OCI-LY1 (cell line): ENCODE data around the gene LPIN1.

Experiments
- H2AFZ ChIP-seq: fragments of 200-600 bp; sonication (generic), shearing (Covaris generic); 2 replicates; pipeline ENCODE4 v1.6.0; 2014; ENCODE audit warnings: antibody characterized with exemption, mild to moderate bottlenecking, low read length
- H3F3A ChIP-seq: fragments of 200-600 bp; sonication (generic), shearing (Covaris generic); 2 replicates; pipeline ENCODE4 v1.6.0; 2014; ENCODE audit warnings: mild to moderate bottlenecking, antibody characterized with exemption, low read length, moderate library complexity; ENCODE audit not compliant: insufficient read depth
- H3K27ac ChIP-seq: fragments of 200-600 bp; sonication (generic); 2 replicates; pipeline ENCODE4 v1.5.1; 2014; ENCODE audit warnings: low read length, mixed run types, mild to moderate bottlenecking, low read depth; ENCODE audit not compliant: poor library complexity, severe bottlenecking
- H3K27me3 ChIP-seq: fragments of 200-600 bp; sonication (generic); 2 replicates; pipeline ENCODE4 v1.6.0; 2014; ENCODE audit warnings: antibody characterized with exemption, mild to moderate bottlenecking, low read length, moderate library complexity; ENCODE audit not compliant: insufficient read depth
- H3K36me3 ChIP-seq: fragments of 200-600 bp; sonication (generic); 2 replicates; pipeline ENCODE4 v1.6.1; 2014; ENCODE audit warnings: mild to moderate bottlenecking, antibody characterized with exemption, low read length, moderate library complexity, mixed read lengths; ENCODE audit not compliant: insufficient read depth
- H3K4me1 ChIP-seq: fragments of 200-600 bp; sonication (generic); 2 replicates; pipeline ENCODE4 v1.5.1; 2014; ENCODE audit warnings: mild to moderate bottlenecking, low read length, moderate library complexity; ENCODE audit not compliant: insufficient read depth, severe bottlenecking
- H3K4me2 ChIP-seq: fragments of 200-600 bp; sonication (generic), shearing (Covaris generic); 2 replicates; pipeline ENCODE4 v1.6.1; 2014; ENCODE audit warnings: low read length
- H3K4me3 ChIP-seq: fragments of 200-600 bp; sonication (generic); 2 replicates; pipeline ENCODE4 v1.5.1; 2014; ENCODE audit warnings: low read length, low read depth, mild to moderate bottlenecking, mixed read lengths; ENCODE audit not compliant: poor library complexity, severe bottlenecking
- H3K79me2 ChIP-seq: fragments of 200-600 bp; shearing (Covaris generic); 2 replicates; pipeline ENCODE4 v1.6.1; 2016; ENCODE audit warnings: mixed run types, low read length, mixed read lengths; ENCODE audit not compliant: insufficient read depth
- H3K9ac ChIP-seq: fragments of 200-600 bp; sonication (generic), shearing (Covaris generic); 2 replicates; pipeline ENCODE4 v1.6.1; 2014; ENCODE audit warnings: mild to moderate bottlenecking, low read length, mixed read lengths
- H3K9me2 ChIP-seq: fragments of 200-600 bp; sonication (generic), shearing (Covaris generic); 2 replicates; pipeline ENCODE4 v1.6.1; 2014; ENCODE audit warnings: low read depth, mild to moderate bottlenecking, low read length, mixed read lengths
- H3K9me3 ChIP-seq: fragments of 200-600 bp; shearing (Covaris generic); 2 replicates; pipeline ENCODE4 v1.6.1; 2014; ENCODE audit warnings: low read length, mixed read lengths
- H4K20me1 ChIP-seq: fragments of 200-600 bp; sonication (generic), shearing (Covaris generic); 2 replicates; pipeline ENCODE4 v1.6.0; 2016; ENCODE audit warnings: mild to moderate bottlenecking, low read length; ENCODE audit not compliant: insufficient read depth
- CTCF ChIP-seq: fragments of 200-600 bp; sonication (generic), shearing (Covaris generic); IDR thresholded peaks from 2 replicates; pipeline ENCODE4 v1.5.1; 2017; ENCODE audit warnings: mild to moderate bottlenecking, antibody characterized with exemption, low read length, moderate library complexity, mixed read lengths
- EZH2 ChIP-seq: fragments of 200-600 bp; sonication (generic), shearing (Covaris generic); IDR thresholded peaks from 2 replicates; pipeline ENCODE4 v1.8.0; 2017; ENCODE audit warnings: borderline replicate concordance, mixed run types, mild to moderate bottlenecking, antibody characterized with exemption, low read length, moderate library complexity, mixed read lengths

The LPIN1 gene

GRCh38 chr2:11808016-11808400 lies 61.6 kb downstream of the LPIN1 start:
- H2AFZ ChIP-seq: no peak overlapping the region
- H3K4me2 ChIP-seq: no peak overlapping the region
- peaks cover 61% of the 10 kb centered on the region for H3K36me3 ChIP-seq
- H3K4me1 ChIP-seq: no peaks in the 10 kb centered on the region
- H3K9me2 ChIP-seq: no peaks in the 10 kb centered on the region
- no peaks in the 10 kb centered on the region for H3K27me3 ChIP-seq
- no peaks in the 10 kb centered on the region for H3K9me3 ChIP-seq
- no peaks in the 10 kb centered on the region for H4K20me1 ChIP-seq
- no peak for TF ChIP-seq EZH2
- TF ChIP-seq CTCF: no peak
- H3F3A ChIP-seq: no peaks in the 10 kb centered on the region
- H3K27ac ChIP-seq: no peak overlapping the region
- no peaks in the 10 kb centered on the region for H3K79me2 ChIP-seq
- H3K4me3 ChIP-seq: no peak overlapping the region
- H3K9ac ChIP-seq: no peak overlapping the region

GRCh38 chr2:11809586-11810236 lies 63.3 kb downstream of the LPIN1 start:
- no peaks in the 10 kb centered on the region for H3K27me3 ChIP-seq
- no peaks in the 10 kb centered on the region for H4K20me1 ChIP-seq
- H3K4me1 ChIP-seq: no peaks in the 10 kb centered on the region
- H3K9me3 ChIP-seq: no peaks in the 10 kb centered on the region
- H3F3A ChIP-seq: no peaks in the 10 kb centered on the region
- H3K36me3 ChIP-seq: peaks cover 47% of the 10 kb centered on the region
- H3K9me2 ChIP-seq: no peaks in the 10 kb centered on the region
- no peak overlapping the region for H3K9ac ChIP-seq
- H2AFZ ChIP-seq: no peak overlapping the region
- no peaks in the 10 kb centered on the region for H3K79me2 ChIP-seq
- no peak overlapping the region for H3K4me3 ChIP-seq
- H3K27ac ChIP-seq: no peak overlapping the region
- H3K4me2 ChIP-seq: no peak overlapping the region
- TF ChIP-seq EZH2 (no peak), CTCF (no peak)

GRCh38 chr2:11810237-11810977 lies 64.0 kb downstream of the LPIN1 start:
- Histone ChIP-seq H3K4me2 (no peak overlapping the region), H3K79me2 (no peaks in the 10 kb centered on the region), H3K36me3 (peaks cover 47% of the 10 kb centered on the region), H2AFZ (no peak overlapping the region), H3K9me3 (no peaks in the 10 kb centered on the region), H3F3A (no peaks in the 10 kb centered on the region), H3K9me2 (no peaks in the 10 kb centered on the region), H3K27me3 (no peaks in the 10 kb centered on the region), H4K20me1 (no peaks in the 10 kb centered on the region), H3K4me1 (no peaks in the 10 kb centered on the region), H3K4me3 (no peak overlapping the region), H3K27ac (no peak overlapping the region), H3K9ac (no peak overlapping the region)
- TF ChIP-seq CTCF (no peak), EZH2 (no peak)
